K562 (cell line): ENCODE data around the gene SPATA12. TPM values are rescaled to one million over a fixed set of nuclear protein-coding genes. Genes with fewer than 3 reads are reported as not detected.
A peak's percentile ranks its signal among the peaks of the same experiment; 100 is the strongest.

Source experiments
- ADNP ChIP-seq: fragments of 200-800 bp; sonication (Bioruptor generic); IDR thresholded peaks from 2 replicates; pipeline ENCODE4 v1.6.1; 2016; ENCODE audit warnings: missing genetic modification characterization, missing compliant biosample characterization
- ATF7 ChIP-seq: fragments of 450-650 bp; IDR thresholded peaks from 2 replicates; pipeline ENCODE4 v1.7.1; 2014; ENCODE audit warnings: mild to moderate bottlenecking, moderate library complexity
- BHLHE40 ChIP-seq: IDR thresholded peaks from 2 replicates; pipeline ENCODE4 v1.6.1; 2011; ENCODE audit warnings: low read length, improper control_type of control experiment
- CTBP1 ChIP-seq: fragments of 450-650 bp; IDR thresholded peaks from 2 replicates; pipeline ENCODE4 v1.6.1; 2016; ENCODE audit warnings: borderline replicate concordance
- CXXC5 ChIP-seq: fragments of 250-450 bp; sonication (Bioruptor Pico); IDR thresholded peaks from 2 replicates; pipeline ENCODE4 v1.8.0; 2022; ENCODE audit warnings: inconsistent platforms, mild to moderate bottlenecking, moderate library complexity
- FOS ChIP-seq: IDR thresholded peaks from 3 replicates; pipeline ENCODE4 v1.6.1; 2011; ENCODE audit not compliant: insufficient read length; ENCODE audit errors: extremely low read depth
- GATA2 ChIP-seq: sonication (generic); formaldehyde crosslinking; IDR thresholded peaks from 2 replicates; pipeline ENCODE4 v1.4.0; 2020; ENCODE audit warnings: mild to moderate bottlenecking, missing genetic modification reagents
- HEY1 ChIP-seq: fragments of 250-450 bp; sonication (Bioruptor Pico); IDR thresholded peaks from 2 replicates; pipeline ENCODE4 v1.5.0; 2020; ENCODE audit warnings: mild to moderate bottlenecking, moderate library complexity, borderline replicate concordance
- MTA3 ChIP-seq: fragments of 450-650 bp; formaldehyde crosslinking; IDR thresholded peaks from 2 replicates; pipeline ENCODE4 v1.6.1; 2017; ENCODE audit warnings: mild to moderate bottlenecking, borderline replicate concordance
- NELFE ChIP-seq: IDR thresholded peaks from 2 replicates; pipeline ENCODE4 v1.6.1; 2011; ENCODE audit warnings: mild to moderate bottlenecking; ENCODE audit not compliant: insufficient read depth, insufficient read length
- NFYB ChIP-seq: IDR thresholded peaks from 2 replicates; pipeline ENCODE4 v1.6.1; 2011; ENCODE audit warnings: mild to moderate bottlenecking, moderate library complexity; ENCODE audit not compliant: insufficient read length; ENCODE audit errors: extremely low read depth
- NRF1 ChIP-seq, 2 experiments: fragments of 450-650 bp; IDR thresholded peaks in 1 of 2; conservative IDR thresholded peaks in 1 of 2; 2 replicates each; pipeline ENCODE4 v1.6.1; 2014; ENCODE audit warnings: mild to moderate bottlenecking in 2 of 2
- RBM15 ChIP-seq: fragments of 200-400 bp; formaldehyde crosslinking; IDR thresholded peaks from 2 replicates; pipeline ENCODE4 v1.6.1; 2018; ENCODE audit warnings: mild to moderate bottlenecking, low read length, moderate library complexity; ENCODE audit not compliant: insufficient read depth
- SMARCA4 ChIP-seq: fragments of 450-650 bp; IDR thresholded peaks from 2 replicates; pipeline ENCODE4 v1.6.1; 2016
- SMARCC2 ChIP-seq: fragments of 450-650 bp; IDR thresholded peaks from 2 replicates; pipeline ENCODE4 v1.6.1; 2017; ENCODE audit warnings: antibody characterized with exemption, moderate library complexity, mild to moderate bottlenecking, low read depth
- SNRNP70 ChIP-seq: fragments of 200-400 bp; formaldehyde crosslinking; optimal IDR thresholded peaks from 2 replicates; pipeline ENCODE3; 2017; ENCODE audit warnings: low read depth, low read length
- TEAD2 ChIP-seq: fragments of 450-650 bp; IDR thresholded peaks from 2 replicates; pipeline ENCODE4 v1.6.1; 2016; ENCODE audit warnings: missing genetic modification characterization, control low read depth, missing compliant biosample characterization
- UBTF ChIP-seq, 2 experiments: IDR thresholded peaks; 2 replicates each; pipeline ENCODE4 v1.6.1; 2012; ENCODE audit warnings: improper control_type of control experiment in 2 of 2, low read depth in 2 of 2, low read length in 2 of 2, borderline replicate concordance in 1 of 2
- XRCC4 ChIP-seq: IDR thresholded peaks from one replicate; pipeline ENCODE4 v1.6.1; 2011; ENCODE audit not compliant: insufficient read depth, insufficient read length; ENCODE audit errors: extremely low read depth
- ZBTB12 ChIP-seq: fragments of 250-450 bp; sonication (Bioruptor Pico); IDR thresholded peaks from 2 replicates; pipeline ENCODE4 v1.4.0; 2020
- ZC3H8 ChIP-seq: fragments of 450-650 bp; IDR thresholded peaks from 2 replicates; pipeline ENCODE4 v1.6.1; 2017
- ZMIZ1 ChIP-seq, 2 experiments: fragments of 150-350 bp in 1 of 2; IDR thresholded peaks; 2 replicates each; pipeline ENCODE4 v1.6.1; 2012 to 2016; ENCODE audit warnings: low read depth in 2 of 2, low read length in 2 of 2, mild to moderate bottlenecking in 1 of 2, moderate library complexity in 1 of 2
- ZNF175 ChIP-seq: fragments of 200-800 bp; sonication (Bioruptor generic); IDR thresholded peaks from 2 replicates; pipeline ENCODE4 v1.6.1; 2016; ENCODE audit warnings: low read depth, mild to moderate bottlenecking, missing genetic modification characterization, missing compliant biosample characterization
- polyA plus RNA-seq, 8 experiments: library from polyadenylated mRNA; depleted of rRNA in 4 of 8; stranded (reverse) in 5 of 8; unstranded in 3 of 8; fragments of >200 nt; fragmentation: Nextera tagmentation in 2 of 8; fragmentation: Illumina TruSeq in 1 of 8; extraction: Ambion mirVana in 2 of 8; extraction: Trizol in 1 of 8; gene quantifications; 2 replicates each; pipeline versions ENCODE4 v1.2.1 to v1.2.3, GENCODE V29; 2011 to 2014; ENCODE audit warnings: inconsistent platforms in 1 of 8, missing spikeins in 1 of 8
- total RNA-seq, 7 experiments: library from RNA; depleted of rRNA in 6 of 7; stranded (reverse); fragments of >200 nt in 6 of 7; fragmentation: Illumina TruSeq in 2 of 7; extraction: Trizol in 2 of 7; gene quantifications; 2 replicates each; pipeline versions ENCODE4 v1.2.1 to v1.2.3, GENCODE V29; 2011 to 2021; ENCODE audit warnings: low replicate concordance in 1 of 7

The SPATA12 gene
- total and polyA plus RNA-seq, 9 of the 15 experiments (the other 6 are each of a cell fraction or from before 2014, with no cell fraction given) = not detected

GRCh38 chr3:57060089-57060821, at the start of gene SPATA12 (continued):
- TF ChIP-seq RBM15 (no peak), ZNF175 (CRISPR knock-in tag) (no peak), ATF7 (no peak), HEY1 (CRISPR knock-in tag) (no peak), NELFE (no peak), BHLHE40 (no peak), ZMIZ1 (IDR thresholded peaks at IDR 0.05; ENCODE audit: low read depth in 2 of 2, low read length in 2 of 2) (no peak), ADNP (tag) (no peak), ZBTB12 (CRISPR knock-in tag) (no peak), ZC3H8 (no peak), CXXC5 (CRISPR knock-in tag) (no peak), NFYB (no peak), NRF1 (conservative IDR thresholded peaks at IDR 0.05 in 1 of 2, IDR thresholded peaks at IDR 0.05 in 1 of 2) (no peak), UBTF (IDR thresholded peaks at IDR 0.05; ENCODE audit: borderline replicate concordance in 1 of 2, low read depth in 2 of 2, low read length in 2 of 2) (no peak), TEAD2 (tag) (no peak), GATA2 (no peak), FOS (peak; percentile 42), SMARCA4 (0 out of 2 replicates have a peak, but pooled peaks have one; percentile 19), MTA3 (no peak), SNRNP70 (no peak), XRCC4 (no peak), SMARCC2 (no peak), CTBP1 (0 out of 2 replicates have a peak, but pooled peaks have one; percentile 45)
